OCI-LY7 (cell line): ENCODE results near the gene TIMP3. TPM values are rescaled to one million over a fixed set of nuclear protein-coding genes. Genes with fewer than 3 reads are reported as not detected.

Experiments used
- BruUV-seq: library from RNA; stranded (reverse); fragments of 400-500 nt; replicated peaks from 2 replicates; lab custom pipeline; 2021; lab: Mats Ljungman, UMichigan
- CTCF ChIA-PET: fragments of 300-600 bp; sonication (Branson Sonifier 250); formaldehyde crosslinking; loops from one replicate; lab custom pipeline; 2022; ENCODE audit warnings: antibody characterized with exemption; ENCODE audit not compliant: unreplicated experiment; lab: Charles Lee
- POLR2A ChIA-PET: fragments of 300-600 bp; sonication (Branson Sonifier 250); formaldehyde crosslinking; loops from one replicate; lab custom pipeline; 2022; ENCODE audit warnings: antibody characterized with exemption; lab: Charles Lee
- DNase-seq: peaks from one replicate; pipeline ENCODE4 v3.0.0-alpha.2; 2015; ENCODE audit warnings: low spot score
- H2AFZ ChIP-seq: fragments of 200-600 bp; sonication (generic), shearing (Covaris generic); 2 replicates; pipeline ENCODE4 v1.6.1; 2014; ENCODE audit warnings: mild to moderate bottlenecking, antibody characterized with exemption, low read length, moderate library complexity
- H3K27ac ChIP-seq: fragments of 200-600 bp; sonication (generic); 2 replicates; pipeline ENCODE4 v1.5.1; 2014; ENCODE audit warnings: mixed run types, low read depth, mild to moderate bottlenecking, moderate library complexity, low read length, inconsistent platforms; ENCODE audit not compliant: poor library complexity, severe bottlenecking
- H3K36me3 ChIP-seq: fragments of 200-600 bp; sonication (generic); 2 replicates; pipeline ENCODE4 v1.6.1; 2014; ENCODE audit warnings: mild to moderate bottlenecking, antibody characterized with exemption, low read length, moderate library complexity, mixed read lengths; ENCODE audit not compliant: insufficient read depth
- H3K4me1 ChIP-seq: fragments of 200-600 bp; sonication (generic); 2 replicates; pipeline ENCODE4 v1.5.1; 2014; ENCODE audit warnings: mild to moderate bottlenecking, low read length; ENCODE audit not compliant: insufficient read depth, poor library complexity, severe bottlenecking
- H3K4me2 ChIP-seq: fragments of 200-600 bp; sonication (generic); 2 replicates; pipeline ENCODE4 v1.6.1; 2014; ENCODE audit warnings: mild to moderate bottlenecking, low read length
- H3K4me3 ChIP-seq: fragments of 200-600 bp; sonication (generic); 2 replicates; pipeline ENCODE4 v1.5.1; 2014; ENCODE audit warnings: mild to moderate bottlenecking, low read depth, low read length; ENCODE audit not compliant: poor library complexity, severe bottlenecking
- H3K79me2 ChIP-seq: fragments of 200-600 bp; sonication (generic); 2 replicates; pipeline ENCODE4 v1.6.1; 2016; ENCODE audit warnings: low read depth, mild to moderate bottlenecking, low read length, moderate library complexity, mixed read lengths; ENCODE audit not compliant: insufficient read depth
- H3K9me2 ChIP-seq: fragments of 200-600 bp; sonication (generic); 2 replicates; pipeline ENCODE4 v1.6.1; 2016; ENCODE audit warnings: mild to moderate bottlenecking, low read length, mixed read lengths; ENCODE audit not compliant: insufficient read depth
- H3K9me3 ChIP-seq: fragments of 200-600 bp; sonication (generic); 2 replicates; pipeline ENCODE4 v1.6.1; 2014; ENCODE audit warnings: mild to moderate bottlenecking, mixed run types, low read length, mixed read lengths
- H4K20me1 ChIP-seq: fragments of 200-600 bp; sonication (generic); 2 replicates; pipeline ENCODE4 v1.6.1; 2014; ENCODE audit warnings: mild to moderate bottlenecking, antibody characterized with exemption, low read length, moderate library complexity, mixed read lengths; ENCODE audit not compliant: insufficient read depth
- EZH2phosphoT487 ChIP-seq: fragments of 200-600 bp; sonication (generic); IDR thresholded peaks from 2 replicates; pipeline ENCODE4 v1.6.1; 2018; ENCODE audit warnings: low read depth, borderline replicate concordance, mild to moderate bottlenecking, mixed run types, antibody characterized with exemption, low read length, moderate library complexity, mixed read lengths
- intact Hi-C: fragments of 100-400 bp; cut with micrococcal nuclease; formaldehyde crosslinking; loops from one replicate; pipeline ENCODE4 v1.10.0; 2022; ENCODE audit not compliant: unreplicated experiment
- total RNA-seq, 2 experiments: library from RNA; depleted of rRNA in 1 of 2; stranded (reverse); fragments of >200 nt in 1 of 2; shearing (Covaris generic) in 1 of 2; gene quantifications; 2 replicates each; pipeline ENCODE4 v1.2.3, GENCODE V29; 2014 to 2022
- TF ChIP-seq, protein P1 (sequence below): fragments of 200-600 bp; sonication (generic); conservative IDR thresholded peaks from 2 replicates; pipeline ENCODE4 v1.5.1; 2014; ENCODE audit warnings: mild to moderate bottlenecking, antibody characterized with exemption, low read length, moderate library complexity, mixed read lengths

TIMP3 gene
- total RNA-seq, 2 experiments from 2014 or later: not detected

DNA sequence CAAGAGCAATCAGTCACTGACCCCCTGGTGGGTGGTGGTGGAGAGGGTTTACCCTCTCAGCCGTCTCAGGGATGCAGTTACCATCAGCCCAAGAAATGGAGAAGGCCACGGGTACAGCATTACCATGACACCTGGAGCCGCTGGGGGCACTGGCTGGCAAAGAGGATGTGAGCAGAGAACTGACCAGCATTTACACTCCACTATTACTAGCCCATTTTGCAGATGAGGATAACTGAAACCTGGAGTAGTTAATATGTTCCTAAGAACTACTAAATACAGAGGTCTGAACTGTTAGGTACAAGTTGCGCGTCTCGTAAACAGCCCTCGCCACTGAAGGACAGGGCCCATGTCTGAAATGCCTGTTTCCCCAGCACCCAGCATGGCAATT lies 79.0 kb downstream of the TIMP3 start:
- Histone ChIP-seq H4K20me1 (no peaks in the 10 kb centered on the region), H3K4me2 (no peak overlapping the region), H3K9me2 (no peaks in the 10 kb centered on the region), H3K9me3 (no peaks in the 10 kb centered on the region), H3K36me3 (no peaks in the 10 kb centered on the region), H2AFZ (no peak overlapping the region), H3K4me3 (no peak overlapping the region), H3K79me2 (no peaks in the 10 kb centered on the region), H3K4me1 (no peaks in the 10 kb centered on the region), H3K27ac (no peak overlapping the region)
- TF ChIP-seq, protein P1, sequence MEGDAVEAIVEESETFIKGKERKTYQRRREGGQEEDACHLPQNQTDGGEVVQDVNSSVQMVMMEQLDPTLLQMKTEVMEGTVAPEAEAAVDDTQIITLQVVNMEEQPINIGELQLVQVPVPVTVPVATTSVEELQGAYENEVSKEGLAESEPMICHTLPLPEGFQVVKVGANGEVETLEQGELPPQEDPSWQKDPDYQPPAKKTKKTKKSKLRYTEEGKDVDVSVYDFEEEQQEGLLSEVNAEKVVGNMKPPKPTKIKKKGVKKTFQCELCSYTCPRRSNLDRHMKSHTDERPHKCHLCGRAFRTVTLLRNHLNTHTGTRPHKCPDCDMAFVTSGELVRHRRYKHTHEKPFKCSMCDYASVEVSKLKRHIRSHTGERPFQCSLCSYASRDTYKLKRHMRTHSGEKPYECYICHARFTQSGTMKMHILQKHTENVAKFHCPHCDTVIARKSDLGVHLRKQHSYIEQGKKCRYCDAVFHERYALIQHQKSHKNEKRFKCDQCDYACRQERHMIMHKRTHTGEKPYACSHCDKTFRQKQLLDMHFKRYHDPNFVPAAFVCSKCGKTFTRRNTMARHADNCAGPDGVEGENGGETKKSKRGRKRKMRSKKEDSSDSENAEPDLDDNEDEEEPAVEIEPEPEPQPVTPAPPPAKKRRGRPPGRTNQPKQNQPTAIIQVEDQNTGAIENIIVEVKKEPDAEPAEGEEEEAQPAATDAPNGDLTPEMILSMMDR: no peak
- no peak for TF ChIP-seq EZH2phosphoT487
- DNase-seq: no peak
- no TSS peak for BruUV-seq
- CTCF ChIA-PET: no interaction called here
- POLR2A ChIA-PET: no interaction called here
- intact Hi-C loops: no loop called here

DNA sequence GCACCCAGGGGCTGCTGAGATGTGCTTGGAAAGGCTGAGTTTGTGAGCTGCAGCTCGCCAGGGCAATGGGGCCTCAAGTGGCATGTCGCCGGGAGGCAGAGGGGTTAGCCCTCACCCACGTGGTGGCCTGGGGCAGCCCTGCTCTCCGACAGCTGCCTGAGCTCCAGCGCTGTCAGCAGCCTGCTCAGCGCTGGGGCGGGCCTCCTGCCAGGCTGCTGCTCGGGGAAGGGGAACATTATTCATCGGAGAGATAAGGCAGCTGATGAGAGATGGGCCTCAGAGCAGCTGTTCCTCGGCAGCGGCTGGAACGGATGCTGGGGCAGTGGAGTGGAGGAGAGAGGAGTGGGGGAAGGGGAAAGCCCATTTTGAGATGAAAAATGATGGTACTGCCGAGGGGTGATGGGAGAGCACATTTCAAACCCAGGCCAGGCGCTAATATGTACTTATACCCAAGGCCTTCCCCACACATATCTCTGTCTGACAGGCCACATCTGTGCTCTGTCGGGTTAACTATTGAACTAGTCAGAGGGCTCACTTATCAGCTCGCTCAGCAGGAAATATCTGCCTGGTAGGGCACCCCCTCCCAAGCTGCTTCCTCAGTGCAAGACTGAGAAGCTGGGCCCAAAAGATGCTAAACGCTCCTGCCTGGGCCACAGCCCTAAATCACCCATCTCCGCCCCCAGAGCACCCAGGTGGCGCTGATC lies 79.5 kb downstream of the TIMP3 start:
- H3K4me3 ChIP-seq: no peak overlapping the region
- no peaks in the 10 kb centered on the region for H3K4me1 ChIP-seq
- H4K20me1 ChIP-seq: no peaks in the 10 kb centered on the region
- no peaks in the 10 kb centered on the region for H3K9me3 ChIP-seq
- no peaks in the 10 kb centered on the region for H3K79me2 ChIP-seq
- H3K9me2 ChIP-seq: no peaks in the 10 kb centered on the region
- intact Hi-C loops: no loop called here
- DNase-seq: no peak
- no TSS peak for BruUV-seq
- CTCF ChIA-PET: no interaction called here
- TF ChIP-seq EZH2phosphoT487: no peak
- TF ChIP-seq, protein P1: no peak
- H2AFZ ChIP-seq: no peak overlapping the region
- no peaks in the 10 kb centered on the region for H3K36me3 ChIP-seq
- no peak overlapping the region for H3K27ac ChIP-seq
- POLR2A ChIA-PET: interaction anchor here (0.5 kb wide), 1 partner anchor 288 kb away, joined by 3 read pairs; no protein-coding TSS in a partner anchor
- no peak overlapping the region for H3K4me2 ChIP-seq

DNA sequence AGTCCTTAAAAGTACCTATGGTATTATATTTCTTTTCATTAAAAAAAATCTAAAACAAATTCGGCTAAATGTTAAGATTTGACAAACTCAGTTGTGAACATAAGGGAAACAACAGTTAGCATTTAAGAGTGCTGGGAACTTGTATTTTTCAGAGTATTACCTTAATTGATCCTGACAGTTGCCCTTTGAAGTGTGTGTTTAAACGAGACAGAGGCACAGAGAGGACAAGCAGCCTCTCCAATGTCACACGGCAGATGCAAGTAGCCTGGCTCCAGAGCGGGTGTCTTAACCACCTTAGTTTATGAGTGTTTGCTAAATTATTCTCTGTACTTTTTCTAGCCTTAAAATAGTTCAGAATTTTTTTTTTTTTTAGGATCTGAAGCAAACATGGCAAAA lies 80.9 kb downstream of the TIMP3 start:
- H3K4me1 ChIP-seq: no peaks in the 10 kb centered on the region
- no peak overlapping the region for H3K4me3 ChIP-seq
- H3K4me2 ChIP-seq: no peak overlapping the region
- no peak overlapping the region for H3K27ac ChIP-seq
- H3K79me2 ChIP-seq: no peaks in the 10 kb centered on the region
- H2AFZ ChIP-seq: no peak overlapping the region
- TF ChIP-seq, protein P1: no peak
- no peak for TF ChIP-seq EZH2phosphoT487
- H3K9me3 ChIP-seq: no peaks in the 10 kb centered on the region
- H4K20me1 ChIP-seq: no peaks in the 10 kb centered on the region
- no peak for DNase-seq
- intact Hi-C loops: no loop called here
- H3K9me2 ChIP-seq: no peaks in the 10 kb centered on the region
- POLR2A ChIA-PET: interaction anchor here (0.7 kb wide), 1 partner anchor 13 kb away, joined by 4 read pairs; no protein-coding TSS in a partner anchor
- no peaks in the 10 kb centered on the region for H3K36me3 ChIP-seq
- BruUV-seq: no TSS peak
- CTCF ChIA-PET: no interaction called here
